ENCODE measurements around the gene SRL. TPM values are rescaled to one million over a fixed set of nuclear protein-coding genes. Genes with fewer than 3 reads are reported as not detected.
A peak's percentile ranks its signal among the peaks of the same experiment; 100 is the strongest.

Gene SRL
- total RNA-seq, 1 donor, result not detected

DNA sequence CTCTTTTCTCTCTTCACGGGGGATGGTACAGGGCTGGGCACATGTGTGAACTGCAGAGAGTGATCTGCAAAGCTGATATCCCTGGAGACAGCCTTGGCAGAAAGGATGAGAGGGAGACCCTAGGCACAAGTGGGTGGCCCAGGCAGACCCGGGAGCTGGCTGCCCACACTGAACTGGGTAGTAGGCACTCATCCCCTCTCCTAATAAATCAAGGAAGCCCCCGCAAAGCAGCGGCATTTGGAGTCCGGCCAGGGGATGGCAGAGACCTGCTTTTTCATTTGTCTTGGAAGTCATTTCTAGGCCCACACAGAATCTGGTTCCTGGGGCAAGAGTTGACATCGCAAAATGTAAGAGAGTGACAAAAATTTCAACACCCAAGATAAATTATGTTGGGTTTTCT is 34.0 kb upstream of the SRL start:
- H3K27me3 ChIP-seq (ENCODE audit: insufficient read depth, low read length), result no peaks in the 10 kb centered on the region
- no peak overlapping the region for H3K4me3 ChIP-seq (ENCODE audit: insufficient read depth, low read length)
- H3K9me3 ChIP-seq (ENCODE audit: low read depth, low read length), result no peaks in the 10 kb centered on the region
- peak; percentile 48 for DNase-seq (ENCODE audit: insufficient read length, low spot score, missing footprints)
- peaks cover 5% of the 10 kb centered on the region for H3K79me2 ChIP-seq (ENCODE audit: insufficient read depth, low read length)
- H2AFZ ChIP-seq (ENCODE audit: low read length), result no peak overlapping the region
- H3K4me1 ChIP-seq (ENCODE audit: insufficient read depth, low read length), result peaks cover 5% of the 10 kb centered on the region
- TF ChIP-seq, protein P1, sequence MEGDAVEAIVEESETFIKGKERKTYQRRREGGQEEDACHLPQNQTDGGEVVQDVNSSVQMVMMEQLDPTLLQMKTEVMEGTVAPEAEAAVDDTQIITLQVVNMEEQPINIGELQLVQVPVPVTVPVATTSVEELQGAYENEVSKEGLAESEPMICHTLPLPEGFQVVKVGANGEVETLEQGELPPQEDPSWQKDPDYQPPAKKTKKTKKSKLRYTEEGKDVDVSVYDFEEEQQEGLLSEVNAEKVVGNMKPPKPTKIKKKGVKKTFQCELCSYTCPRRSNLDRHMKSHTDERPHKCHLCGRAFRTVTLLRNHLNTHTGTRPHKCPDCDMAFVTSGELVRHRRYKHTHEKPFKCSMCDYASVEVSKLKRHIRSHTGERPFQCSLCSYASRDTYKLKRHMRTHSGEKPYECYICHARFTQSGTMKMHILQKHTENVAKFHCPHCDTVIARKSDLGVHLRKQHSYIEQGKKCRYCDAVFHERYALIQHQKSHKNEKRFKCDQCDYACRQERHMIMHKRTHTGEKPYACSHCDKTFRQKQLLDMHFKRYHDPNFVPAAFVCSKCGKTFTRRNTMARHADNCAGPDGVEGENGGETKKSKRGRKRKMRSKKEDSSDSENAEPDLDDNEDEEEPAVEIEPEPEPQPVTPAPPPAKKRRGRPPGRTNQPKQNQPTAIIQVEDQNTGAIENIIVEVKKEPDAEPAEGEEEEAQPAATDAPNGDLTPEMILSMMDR (IDR thresholded peaks at IDR 0.05; ENCODE audit: extremely low read depth, low read depth, low read length), result no peak
- no peaks in the 10 kb centered on the region for H3K36me3 ChIP-seq (ENCODE audit: insufficient read depth, low read length)
- H4K20me1 ChIP-seq (ENCODE audit: insufficient read depth, low read length), result no peaks in the 10 kb centered on the region
- no peak overlapping the region for H3K4me2 ChIP-seq (ENCODE audit: insufficient read depth, low read length)
- H3K27ac ChIP-seq (ENCODE audit: low read depth, low read length), result no peak overlapping the region

DNA sequence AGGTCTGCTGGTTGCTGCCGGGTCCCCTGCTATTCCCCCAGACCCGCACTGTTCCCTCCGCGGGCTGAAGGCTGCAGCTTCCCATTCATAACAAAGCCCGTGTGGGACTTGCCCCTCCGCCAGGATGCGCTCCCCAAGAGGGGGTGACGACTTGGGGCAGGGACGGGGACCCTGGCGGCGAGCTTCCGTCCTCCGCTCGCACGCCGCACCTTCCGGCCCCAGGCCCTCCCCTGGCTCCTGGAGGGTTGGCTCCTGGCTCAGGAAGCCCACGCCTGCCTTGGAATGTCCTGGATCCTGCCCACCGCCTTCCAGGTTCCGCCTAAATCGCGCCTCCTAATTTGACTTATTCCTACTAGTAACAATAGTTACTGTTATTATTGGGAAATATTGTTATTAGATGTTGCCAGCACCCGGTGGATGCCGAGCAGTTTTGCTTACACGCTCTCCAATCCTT is 32.0 kb upstream of the SRL start:
- H3K4me2 ChIP-seq (ENCODE audit: insufficient read depth, low read length), result peak overlapping the region; percentile 85
- peaks cover 15% of the 10 kb centered on the region for H3K79me2 ChIP-seq (ENCODE audit: insufficient read depth, low read length)
- no peaks in the 10 kb centered on the region for H4K20me1 ChIP-seq (ENCODE audit: insufficient read depth, low read length)
- peak overlapping the region; percentile 63 for H3K27ac ChIP-seq (ENCODE audit: low read depth, low read length)
- TF ChIP-seq, protein P1 (IDR thresholded peaks at IDR 0.05; ENCODE audit: extremely low read depth, low read depth, low read length), result no peak
- H3K9me3 ChIP-seq (ENCODE audit: low read depth, low read length), result no peaks in the 10 kb centered on the region
- H3K4me3 ChIP-seq (ENCODE audit: insufficient read depth, low read length), result peak overlapping the region; percentile 81
- H3K36me3 ChIP-seq (ENCODE audit: insufficient read depth, low read length), result no peaks in the 10 kb centered on the region
- peaks cover 9% of the 10 kb centered on the region for H3K4me1 ChIP-seq (ENCODE audit: insufficient read depth, low read length)
- no peak for DNase-seq (ENCODE audit: insufficient read length, low spot score, missing footprints)
- H3K27me3 ChIP-seq (ENCODE audit: insufficient read depth, low read length), result no peaks in the 10 kb centered on the region
- peak overlapping the region; percentile 76 for H2AFZ ChIP-seq (ENCODE audit: low read length)

DNA sequence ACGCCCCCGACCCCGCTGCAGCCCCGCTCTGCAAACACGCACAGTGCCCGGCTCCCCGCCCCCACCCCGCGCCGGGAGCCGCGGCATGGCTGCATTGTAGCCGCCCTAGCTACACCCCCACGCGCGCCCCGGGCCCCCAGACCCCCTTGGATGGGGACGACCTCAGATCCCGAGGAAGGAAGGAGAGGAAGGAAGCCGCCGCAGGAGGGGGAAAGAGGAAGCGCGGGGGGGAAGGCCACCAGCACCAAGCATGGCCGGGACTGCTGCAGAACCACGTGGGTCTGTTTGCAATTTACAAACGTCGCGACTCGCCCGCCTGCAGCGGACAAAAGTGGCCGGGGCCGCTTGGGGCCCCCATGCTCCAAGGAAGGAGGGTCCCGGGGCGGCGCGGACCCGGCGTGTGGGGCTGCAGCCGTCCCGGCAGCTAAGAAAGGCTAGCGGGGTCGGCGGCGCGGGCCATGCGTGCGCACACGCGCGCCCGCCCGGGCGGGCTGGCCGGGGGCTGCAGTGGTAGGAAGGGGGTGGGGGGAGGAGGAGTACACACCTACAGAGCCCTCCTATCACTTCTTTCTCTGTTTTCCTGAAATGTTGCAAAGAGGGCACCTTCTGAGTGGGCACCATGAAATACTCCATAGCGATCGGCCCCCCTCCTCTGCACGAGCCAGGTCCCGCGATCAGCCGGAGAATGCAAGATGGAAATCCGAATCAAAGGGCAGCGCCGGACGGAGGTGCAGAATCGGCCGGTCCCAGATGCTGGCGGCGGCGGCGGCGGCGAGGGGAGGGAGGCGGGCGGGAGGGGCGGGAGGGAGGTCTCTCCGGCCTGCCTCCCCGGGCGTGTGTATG is 30.5 kb upstream of the SRL start:
- H3K4me3 ChIP-seq (ENCODE audit: insufficient read depth, low read length), result peak overlapping the region; percentile 81
- DNase-seq (ENCODE audit: insufficient read length, low spot score, missing footprints), result peak; percentile 96
- peaks cover 9% of the 10 kb centered on the region for H3K4me1 ChIP-seq (ENCODE audit: insufficient read depth, low read length)
- H3K27me3 ChIP-seq (ENCODE audit: insufficient read depth, low read length), result no peaks in the 10 kb centered on the region
- H3K27ac ChIP-seq (ENCODE audit: low read depth, low read length), result no peak overlapping the region
- H3K36me3 ChIP-seq (ENCODE audit: insufficient read depth, low read length), result no peaks in the 10 kb centered on the region
- peaks cover 25% of the 10 kb centered on the region for H3K79me2 ChIP-seq (ENCODE audit: insufficient read depth, low read length)
- peak overlapping the region; percentile 68 for H2AFZ ChIP-seq (ENCODE audit: low read length)
- no peaks in the 10 kb centered on the region for H4K20me1 ChIP-seq (ENCODE audit: insufficient read depth, low read length)
- H3K4me2 ChIP-seq (ENCODE audit: insufficient read depth, low read length), result peak overlapping the region; percentile 85
- no peaks in the 10 kb centered on the region for H3K9me3 ChIP-seq (ENCODE audit: low read depth, low read length)
- TF ChIP-seq, protein P1 (IDR thresholded peaks at IDR 0.05; ENCODE audit: extremely low read depth, low read depth, low read length), result no peak

All from osteoblast (primary cell).